Choroid plexus epithelial cell (primary cell): Measurements from ENCODE around the gene RASSF10.
A peak's percentile ranks its signal among the peaks of the same experiment; 100 is the strongest.
"Not testable (repeated sequence)": the region's sequence is repeated elsewhere in the genome, so short reads cannot be mapped to it uniquely, and the experiment has no call there.

Experiments
- DNase-seq: peaks from one replicate; pipeline ENCODE4 v3.0.0-alpha.2; 2010; ENCODE audit warnings: low read depth
- H3K4me3 ChIP-seq: 2 replicates; pipeline ENCODE4 v1.5.1; 2011; ENCODE audit warnings: low read depth, mild to moderate bottlenecking, control low read depth, low read length, moderate library complexity
- CTCF ChIP-seq: conservative IDR thresholded peaks from 2 replicates; pipeline ENCODE4 v1.5.1; 2011; ENCODE audit warnings: low read depth, mild to moderate bottlenecking, control low read depth, inconsistent platforms, low read length, moderate library complexity

The RASSF10 gene

GRCh38 chr11:13042873-13043342, 33.8 kb downstream of the RASSF10 start:
- H3K4me3 ChIP-seq = no peak overlapping the region

GRCh38 chr11:13043912-13044628, 35.0 kb downstream of the RASSF10 start:
- no peak for DNase-seq
- H3K4me3 ChIP-seq = no peak overlapping the region
- TF ChIP-seq CTCF = no peak

More at GRCh38 chr11:13042873-13043342, 33.8 kb downstream of the RASSF10 start:
- peak; percentile 2 for DNase-seq
- no peak for TF ChIP-seq CTCF

GRCh38 chr11:13045089-13045488, 36.0 kb downstream of the RASSF10 start:
- DNase-seq, H3K4me3 ChIP-seq: not testable (repeated sequence)

- no peak for DNase-seq
- TF ChIP-seq CTCF = no peak
- H3K4me3 ChIP-seq = no peak overlapping the region
Measured at GRCh38 chr11:13045734-13046133, 36.6 kb downstream of the RASSF10 start.

- H3K4me3 ChIP-seq = no peak overlapping the region
- TF ChIP-seq CTCF = no peak
- DNase-seq = no peak
Measured at GRCh38 chr11:13046637-13047570, 37.8 kb downstream of the RASSF10 start.

GRCh38 chr11:13047884-13048283, 38.8 kb downstream of the RASSF10 start:
- TF ChIP-seq CTCF = no peak
- H3K4me3 ChIP-seq = no peak overlapping the region

GRCh38 chr11:13051257-13051656, 42.1 kb downstream of the RASSF10 start:
- TF ChIP-seq CTCF = no peak
- H3K4me3 ChIP-seq = no peak overlapping the region
- DNase-seq = no peak

More at GRCh38 chr11:13047884-13048283, 38.8 kb downstream of the RASSF10 start:
- DNase-seq = no peak
